GM18498 (cell line): ENCODE data around the gene FGD1.
A peak's percentile ranks its signal among the peaks of the same experiment; 100 is the strongest.

Source experiments
- ATAC-seq: cut with Tn5 transposase; IDR thresholded peaks from one replicate; pipeline ENCODE4 v1.9.1; 2021; ENCODE audit warnings: mild to moderate bottlenecking, moderate library complexity; ENCODE audit not compliant: unreplicated experiment

The FGD1 gene

GRCh38 chrX:54473993-54474859, 21.8 kb downstream of the FGD1 start:
- ATAC-seq, result no peak

- no peak for ATAC-seq
Observed at GRCh38 chrX:54470054-54470760, 25.8 kb downstream of the FGD1 start.

GRCh38 chrX:54452920-54453319, 43.1 kb downstream of the FGD1 start:
- no peak for ATAC-seq

GRCh38 chrX:54449929-54450328, 46.1 kb downstream of the FGD1 start:
- ATAC-seq, result no peak

- ATAC-seq, result no peak
Observed at GRCh38 chrX:54447461-54447860, 48.6 kb downstream of the FGD1 start.

GRCh38 chrX:54446084-54446483, 50.0 kb downstream of the FGD1 start:
- no peak for ATAC-seq

GRCh38 chrX:54444752-54445151, 51.3 kb downstream of the FGD1 start:
- ATAC-seq, result no peak

GRCh38 chrX:54442790-54443189, 53.2 kb downstream of the FGD1 start:
- no peak for ATAC-seq

- ATAC-seq, result peak; percentile 98
Observed at GRCh38 chrX:54439960-54440871, 55.8 kb downstream of the FGD1 start, which contains the start of gene TSR2. TSS of gene TSR2 (plus strand) at chrX:54440404. CDS start at chrX:54440422, 18 bp downstream.

- ATAC-seq, result no peak
Observed at GRCh38 chrX:54435121-54435520, 60.9 kb downstream of the FGD1 start.

GRCh38 chrX:54430519-54430918, 65.5 kb downstream of the FGD1 start:
- ATAC-seq, result no peak

GRCh38 chrX:54427837-54428424, 68.1 kb downstream of the FGD1 start:
- ATAC-seq, result no peak

GRCh38 chrX:54423161-54423888, 72.7 kb downstream of the FGD1 start:
- no peak for ATAC-seq

- ATAC-seq, result no peak
Observed at GRCh38 chrX:54422168-54422567, 73.9 kb downstream of the FGD1 start.

GRCh38 chrX:54419559-54420302, 76.3 kb downstream of the FGD1 start:
- no peak for ATAC-seq

GRCh38 chrX:54416965-54417364, 79.1 kb downstream of the FGD1 start:
- no peak for ATAC-seq

GRCh38 chrX:54415534-54416350, 80.3 kb downstream of the FGD1 start:
- no peak for ATAC-seq

- ATAC-seq, result no peak
Observed at GRCh38 chrX:54413753-54414152, 82.3 kb downstream of the FGD1 start.
